Vagina (tissue), 2 donors: ENCODE results near the gene PACRG. TPM values are rescaled to one million over a fixed set of nuclear protein-coding genes. Genes with fewer than 3 reads are reported as not detected.

Source experiments
- DNase-seq, 2 donors: peaks; one replicate each; pipeline ENCODE4 v3.0.0-alpha.2; 2017; ENCODE audit errors: extremely low spot score in 2 of 2
- H3K27ac ChIP-seq: fragments of 200-600 bp; sonication (generic); one replicate; pipeline ENCODE4 v1.5.1; 2019
- H3K27me3 ChIP-seq: fragments of 200-600 bp; sonication (generic); one replicate; pipeline ENCODE4 v1.5.1; 2019
- H3K36me3 ChIP-seq, 2 donors: fragments of 200-600 bp; sonication (generic); one replicate each; pipeline ENCODE4 v1.5.1; 2017 to 2019
- H3K4me1 ChIP-seq: fragments of 200-600 bp; sonication (generic); one replicate; pipeline ENCODE4 v1.5.1; 2019
- H3K4me3 ChIP-seq, 2 donors: fragments of 200-600 bp; sonication (generic); 1 replicate in 1 of 2; 2 replicates in 1 of 2; pipeline ENCODE4 v1.5.1; 2016 to 2019
- H3K9me3 ChIP-seq: fragments of 200-600 bp; sonication (generic); one replicate; pipeline ENCODE4 v1.5.1; 2019
- CTCF ChIP-seq, 3 experiments: fragments of 450-650 bp in 2 of 3; fragments of 200-600 bp in 1 of 3; sonication (generic) in 1 of 3; IDR thresholded peaks; one replicate each; pipeline ENCODE4 v1.5.1; 2017 to 2019; ENCODE audit warnings: antibody characterized with exemption in 3 of 3, mild to moderate bottlenecking in 2 of 3, moderate library complexity in 2 of 3
- POLR2A ChIP-seq, 2 donors: fragments of 450-650 bp; IDR thresholded peaks; one replicate each; pipeline ENCODE4 v1.6.1; 2017; ENCODE audit warnings: antibody characterized with exemption in 2 of 2, mild to moderate bottlenecking in 2 of 2, moderate library complexity in 2 of 2
- POLR2AphosphoS5 ChIP-seq, 2 donors: sonication (generic); formaldehyde crosslinking; IDR thresholded peaks; one replicate each; pipeline ENCODE4 v1.9.0; 2017; ENCODE audit warnings: antibody characterized with exemption in 2 of 2, mild to moderate bottlenecking in 2 of 2, low read depth in 1 of 2; ENCODE audit not compliant: insufficient read depth in 1 of 2
- intact Hi-C: fragments of 100-400 bp; cut with DNase I; formaldehyde crosslinking; loops from one replicate; pipeline ENCODE4 v1.15.1; 2023
- total RNA-seq: library from RNA; depleted of rRNA; stranded (reverse); fragments of >200 nt; gene quantifications from one replicate; pipeline ENCODE4 v1.2.3, GENCODE V29; 2016

The PACRG gene
- total RNA-seq, 1 donor from 2014 or later = not detected

- no peak for DNase-seq
Measured at GRCh38 chr6:163288915-163289314, 561.1 kb downstream of the PACRG start.

GRCh38 chr6:163289447-163289846 lies 561.7 kb downstream of the PACRG start:
- no peaks in the 10 kb centered on the region for H3K27me3 ChIP-seq
- TF ChIP-seq POLR2A (IDR thresholded peaks at IDR 0.05) (no peak), CTCF (IDR thresholded peaks at IDR 0.05) (no peak), POLR2AphosphoS5 (IDR thresholded peaks at IDR 0.05; ENCODE audit: insufficient read depth in 1 of 2, low read depth in 1 of 2) (no peak)
- H3K4me1 ChIP-seq = no peaks in the 10 kb centered on the region
- no peak overlapping the region for H3K4me3 ChIP-seq
- no peak overlapping the region for H3K27ac ChIP-seq
- H3K9me3 ChIP-seq = no peaks in the 10 kb centered on the region
- intact Hi-C loops = no loop called here
- no peak for DNase-seq
- H3K36me3 ChIP-seq = no peaks in the 10 kb centered on the region

More at GRCh38 chr6:163288915-163289314, 561.1 kb downstream of the PACRG start:
- intact Hi-C loops = no loop called here
- Histone ChIP-seq H3K4me1 (no peaks in the 10 kb centered on the region), H3K27ac (no peak overlapping the region), H3K27me3 (no peaks in the 10 kb centered on the region), H3K4me3 (no peak overlapping the region), H3K36me3 (no peaks in the 10 kb centered on the region), H3K9me3 (no peaks in the 10 kb centered on the region)
- TF ChIP-seq POLR2A (IDR thresholded peaks at IDR 0.05) = no peak
- no peak for TF ChIP-seq POLR2AphosphoS5 (IDR thresholded peaks at IDR 0.05; ENCODE audit: insufficient read depth in 1 of 2, low read depth in 1 of 2)
- no peak for TF ChIP-seq CTCF (IDR thresholded peaks at IDR 0.05)

GRCh38 chr6:163290545-163291274 lies 562.9 kb downstream of the PACRG start:
- Histone ChIP-seq H3K36me3 (no peaks in the 10 kb centered on the region), H3K27me3 (no peaks in the 10 kb centered on the region), H3K4me3 (no peak overlapping the region), H3K27ac (no peak overlapping the region), H3K9me3 (no peaks in the 10 kb centered on the region), H3K4me1 (no peaks in the 10 kb centered on the region)
- no peak for DNase-seq
- intact Hi-C loops = no loop called here
- TF ChIP-seq CTCF (IDR thresholded peaks at IDR 0.05) (no peak), POLR2AphosphoS5 (IDR thresholded peaks at IDR 0.05; ENCODE audit: insufficient read depth in 1 of 2, low read depth in 1 of 2) (no peak), POLR2A (IDR thresholded peaks at IDR 0.05) (no peak)

GRCh38 chr6:163291622-163292021 lies 563.8 kb downstream of the PACRG start:
- no peaks in the 10 kb centered on the region for H3K4me1 ChIP-seq
- H3K36me3 ChIP-seq = no peaks in the 10 kb centered on the region
- H3K27me3 ChIP-seq = no peaks in the 10 kb centered on the region
- no peak for DNase-seq
- intact Hi-C loops = no loop called here
- H3K4me3 ChIP-seq = no peak overlapping the region
- TF ChIP-seq CTCF (IDR thresholded peaks at IDR 0.05) = no peak
- TF ChIP-seq POLR2AphosphoS5 (IDR thresholded peaks at IDR 0.05; ENCODE audit: insufficient read depth in 1 of 2, low read depth in 1 of 2) = no peak
- no peak for TF ChIP-seq POLR2A (IDR thresholded peaks at IDR 0.05)
- no peak overlapping the region for H3K27ac ChIP-seq
- no peaks in the 10 kb centered on the region for H3K9me3 ChIP-seq

GRCh38 chr6:163293286-163293685 lies 565.5 kb downstream of the PACRG start:
- no peaks in the 10 kb centered on the region for H3K36me3 ChIP-seq
- no peaks in the 10 kb centered on the region for H3K4me1 ChIP-seq
- intact Hi-C loops = no loop called here
- H3K4me3 ChIP-seq = no peak overlapping the region
- H3K27me3 ChIP-seq = no peaks in the 10 kb centered on the region
- no peak overlapping the region for H3K27ac ChIP-seq
- TF ChIP-seq CTCF (IDR thresholded peaks at IDR 0.05) = no peak
- no peak for TF ChIP-seq POLR2A (IDR thresholded peaks at IDR 0.05)
- TF ChIP-seq POLR2AphosphoS5 (IDR thresholded peaks at IDR 0.05; ENCODE audit: insufficient read depth in 1 of 2, low read depth in 1 of 2) = no peak
- no peaks in the 10 kb centered on the region for H3K9me3 ChIP-seq
- DNase-seq = no peak
